BJ (cell line): Measurements from ENCODE around the gene IGSF21. TPM values are rescaled to one million over a fixed set of nuclear protein-coding genes. Genes with fewer than 3 reads are reported as not detected.

Source experiments
- CTCF ChIA-PET: fragments of 350-600 bp; formaldehyde crosslinking; extraction: SDS; loops from one replicate; lab custom pipeline; 2021; ENCODE audit warnings: antibody characterized with exemption, inconsistent platforms; lab: Yijun Ruan, JAX
- POLR2A ChIA-PET: fragments of 300-600 bp; sonication (Branson Sonifier 250); formaldehyde crosslinking; extraction: SDS; loops from one replicate; lab custom pipeline; 2021; ENCODE audit warnings: antibody characterized with exemption; lab: Charles Lee
- DNase-seq: peaks from one replicate; pipeline ENCODE4 v3.0.0-alpha.2; 2011; ENCODE audit warnings: low read depth
- H3K27me3 ChIP-seq: 2 replicates; pipeline ENCODE4 v1.6.0; 2011; ENCODE audit warnings: low read length; ENCODE audit not compliant: control insufficient read depth, insufficient read depth
- H3K36me3 ChIP-seq: 2 replicates; pipeline ENCODE4 v1.5.1; 2011; ENCODE audit warnings: low read length; ENCODE audit not compliant: control insufficient read depth, insufficient read depth
- H3K4me3 ChIP-seq: 2 replicates; pipeline ENCODE4 v1.5.1; 2011; ENCODE audit warnings: low read depth, mild to moderate bottlenecking, control low read depth, low read length
- CTCF ChIP-seq: IDR thresholded peaks from 2 replicates; pipeline ENCODE4 v1.5.1; 2011; ENCODE audit warnings: low read depth, mild to moderate bottlenecking, control low read depth, inconsistent platforms, low read length, moderate library complexity; ENCODE audit not compliant: insufficient read depth
- polyA plus RNA-seq: library from polyadenylated mRNA; depleted of rRNA; stranded (reverse); fragments of >200 nt; gene quantifications from 2 replicates; pipeline ENCODE4 v1.2.3, GENCODE V29; 2011

IGSF21 gene
- polyA plus RNA-seq, 1 experiment = not detected

- CTCF ChIA-PET = no interaction called here
- Histone ChIP-seq H3K4me3 (no peak overlapping the region), H3K36me3 (no peaks in the 10 kb centered on the region), H3K27me3 (no peaks in the 10 kb centered on the region)
- no peak for TF ChIP-seq CTCF
- POLR2A ChIA-PET = no interaction called here
- DNase-seq = no peak
Measured at GRCh38 chr1:18322368-18323032, 214.9 kb downstream of the IGSF21 start.

GRCh38 chr1:18323259-18323658, 215.7 kb downstream of the IGSF21 start:
- Histone ChIP-seq H3K27me3 (no peaks in the 10 kb centered on the region), H3K36me3 (no peaks in the 10 kb centered on the region), H3K4me3 (no peak overlapping the region)
- no peak for TF ChIP-seq CTCF
- ChIA-PET CTCF (no interaction called here), POLR2A (no interaction called here)
- DNase-seq = no peak

- CTCF ChIA-PET = no interaction called here
- Histone ChIP-seq H3K4me3 (no peak overlapping the region), H3K27me3 (no peaks in the 10 kb centered on the region), H3K36me3 (no peaks in the 10 kb centered on the region)
- no peak for TF ChIP-seq CTCF
- POLR2A ChIA-PET = no interaction called here
- no peak for DNase-seq
Measured at GRCh38 chr1:18324246-18324645, 216.6 kb downstream of the IGSF21 start.

GRCh38 chr1:18325136-18325535, 217.5 kb downstream of the IGSF21 start:
- ChIA-PET POLR2A (no interaction called here), CTCF (no interaction called here)
- no peak for DNase-seq
- H3K27me3 ChIP-seq = no peaks in the 10 kb centered on the region
- no peaks in the 10 kb centered on the region for H3K36me3 ChIP-seq
- no peak for TF ChIP-seq CTCF
- H3K4me3 ChIP-seq = no peak overlapping the region

GRCh38 chr1:18326211-18326897, 218.8 kb downstream of the IGSF21 start:
- no peaks in the 10 kb centered on the region for H3K27me3 ChIP-seq
- H3K36me3 ChIP-seq = no peaks in the 10 kb centered on the region
- H3K4me3 ChIP-seq = no peak overlapping the region
- CTCF ChIA-PET = no interaction called here
- TF ChIP-seq CTCF = no peak
- POLR2A ChIA-PET = no interaction called here
- no peak for DNase-seq
